Measurements from ENCODE around the gene TTC38. TPM values are rescaled to one million over a fixed set of nuclear protein-coding genes. Genes with fewer than 3 reads are reported as not detected.

The TTC38 gene
- total RNA-seq, 1 donor from 2014 or later, result 16.1 TPM

DNA sequence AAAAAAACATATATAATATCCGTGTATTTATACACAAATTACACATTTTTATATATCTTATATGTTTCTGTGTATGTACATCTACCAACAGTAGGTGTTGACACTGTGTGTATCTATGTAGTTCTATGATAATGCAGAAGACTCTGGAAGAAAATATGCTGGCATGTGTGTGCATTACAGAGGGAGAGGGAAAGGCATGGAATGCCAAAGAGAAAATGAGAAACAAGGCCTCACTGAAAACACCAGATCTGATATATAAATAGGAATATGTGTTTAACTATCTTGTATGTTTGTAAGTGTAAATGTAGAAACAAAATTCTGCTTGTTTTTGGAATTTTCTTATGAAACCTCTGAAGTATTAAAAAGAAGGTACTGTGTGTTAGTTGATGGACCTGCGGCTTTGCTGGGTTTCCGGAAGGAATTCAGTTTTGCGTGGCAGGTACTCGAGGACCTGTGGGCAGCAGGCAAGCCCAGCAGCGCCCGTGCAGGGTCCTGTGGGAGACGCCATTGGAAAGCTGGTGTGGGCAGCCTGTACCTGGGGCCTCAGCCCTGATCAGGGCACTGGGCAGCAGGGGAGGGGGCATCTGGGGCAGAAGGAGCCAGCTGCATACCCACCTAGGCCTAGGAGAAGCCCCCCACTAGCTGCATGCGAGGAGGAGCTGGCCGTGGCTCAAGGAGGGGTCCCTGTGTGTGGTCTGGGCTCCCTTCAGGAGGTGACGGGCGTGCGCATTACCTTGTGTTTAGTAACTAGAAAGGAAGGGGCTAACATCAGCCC is 60.1 kb downstream of the TTC38 start:
- H3K9me3 ChIP-seq (ENCODE audit: insufficient read depth, low read depth, low read length), result no peaks in the 10 kb centered on the region
- DNase-seq (ENCODE audit: low read depth), result no peak
- H3K4me1 ChIP-seq (ENCODE audit: insufficient read depth, low read length), result no peaks in the 10 kb centered on the region
- H3K79me2 ChIP-seq (ENCODE audit: insufficient read depth, low read length), result no peaks in the 10 kb centered on the region
- no peaks in the 10 kb centered on the region for H3K27me3 ChIP-seq (ENCODE audit: insufficient read depth, low read length)
- Mint-ChIP-seq H3K9me3 (ENCODE audit: unreplicated experiment) (no peaks in the 10 kb centered on the region), H3K4me1 (ENCODE audit: low read depth, unreplicated experiment) (peaks cover 8% of the 10 kb centered on the region), H3K36me3 (ENCODE audit: low read depth, unreplicated experiment) (peaks cover 1% of the 10 kb centered on the region), H3K4me3 (ENCODE audit: unreplicated experiment) (no peak overlapping the region), H3K27me3 (ENCODE audit: low read depth, unreplicated experiment) (peaks cover 3% of the 10 kb centered on the region), H3K27ac (ENCODE audit: unreplicated experiment) (no peak overlapping the region)
- no peak overlapping the region for H3K4me3 ChIP-seq (ENCODE audit: insufficient read depth, low read depth, low read length)
- FAIRE-seq, result no peak
- H3K27ac ChIP-seq (ENCODE audit: low read depth, low read length), result no peak overlapping the region
- H2AFZ ChIP-seq (ENCODE audit: low read depth, low read length), result no peak overlapping the region
- H3K9ac ChIP-seq (ENCODE audit: low read length), result no peak overlapping the region
- no peaks in the 10 kb centered on the region for H4K20me1 ChIP-seq (ENCODE audit: insufficient read depth, low read length)
- no peak for TF ChIP-seq EZH2 (IDR thresholded peaks at IDR 0.05; ENCODE audit: insufficient read depth, low read length)
- TF ChIP-seq, protein P1, sequence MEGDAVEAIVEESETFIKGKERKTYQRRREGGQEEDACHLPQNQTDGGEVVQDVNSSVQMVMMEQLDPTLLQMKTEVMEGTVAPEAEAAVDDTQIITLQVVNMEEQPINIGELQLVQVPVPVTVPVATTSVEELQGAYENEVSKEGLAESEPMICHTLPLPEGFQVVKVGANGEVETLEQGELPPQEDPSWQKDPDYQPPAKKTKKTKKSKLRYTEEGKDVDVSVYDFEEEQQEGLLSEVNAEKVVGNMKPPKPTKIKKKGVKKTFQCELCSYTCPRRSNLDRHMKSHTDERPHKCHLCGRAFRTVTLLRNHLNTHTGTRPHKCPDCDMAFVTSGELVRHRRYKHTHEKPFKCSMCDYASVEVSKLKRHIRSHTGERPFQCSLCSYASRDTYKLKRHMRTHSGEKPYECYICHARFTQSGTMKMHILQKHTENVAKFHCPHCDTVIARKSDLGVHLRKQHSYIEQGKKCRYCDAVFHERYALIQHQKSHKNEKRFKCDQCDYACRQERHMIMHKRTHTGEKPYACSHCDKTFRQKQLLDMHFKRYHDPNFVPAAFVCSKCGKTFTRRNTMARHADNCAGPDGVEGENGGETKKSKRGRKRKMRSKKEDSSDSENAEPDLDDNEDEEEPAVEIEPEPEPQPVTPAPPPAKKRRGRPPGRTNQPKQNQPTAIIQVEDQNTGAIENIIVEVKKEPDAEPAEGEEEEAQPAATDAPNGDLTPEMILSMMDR (IDR thresholded peaks at IDR 0.05; ENCODE audit: insufficient read depth, low read depth, low read length), result no peak
- peaks cover 7% of the 10 kb centered on the region for H3K36me3 ChIP-seq (ENCODE audit: insufficient read depth, low read length)
- no peak overlapping the region for H3K4me2 ChIP-seq (ENCODE audit: low read length)

GRCh38 chr22:46328797-46329196 is 61.0 kb downstream of the TTC38 start:
- peaks cover 3% of the 10 kb centered on the region for H3K27me3 Mint-ChIP-seq (ENCODE audit: low read depth, unreplicated experiment)
- H3K4me1 Mint-ChIP-seq (ENCODE audit: low read depth, unreplicated experiment), result peaks cover 8% of the 10 kb centered on the region
- H4K20me1 ChIP-seq (ENCODE audit: insufficient read depth, low read length), result no peaks in the 10 kb centered on the region
- no peaks in the 10 kb centered on the region for H3K79me2 ChIP-seq (ENCODE audit: insufficient read depth, low read length)
- no peak overlapping the region for H2AFZ ChIP-seq (ENCODE audit: low read depth, low read length)
- no peak for DNase-seq (ENCODE audit: low read depth)
- TF ChIP-seq, protein P1 (IDR thresholded peaks at IDR 0.05; ENCODE audit: insufficient read depth, low read depth, low read length), result no peak
- TF ChIP-seq EZH2 (IDR thresholded peaks at IDR 0.05; ENCODE audit: insufficient read depth, low read length), result no peak
- H3K27me3 ChIP-seq (ENCODE audit: insufficient read depth, low read length), result no peaks in the 10 kb centered on the region
- peaks cover 1% of the 10 kb centered on the region for H3K36me3 Mint-ChIP-seq (ENCODE audit: low read depth, unreplicated experiment)
- H3K9me3 ChIP-seq (ENCODE audit: insufficient read depth, low read depth, low read length), result no peaks in the 10 kb centered on the region
- H3K4me3 Mint-ChIP-seq (ENCODE audit: unreplicated experiment), result no peak overlapping the region
- no peak overlapping the region for H3K27ac ChIP-seq (ENCODE audit: low read depth, low read length)
- no peak overlapping the region for H3K9ac ChIP-seq (ENCODE audit: low read length)
- H3K36me3 ChIP-seq (ENCODE audit: insufficient read depth, low read length), result peaks cover 7% of the 10 kb centered on the region
- H3K4me1 ChIP-seq (ENCODE audit: insufficient read depth, low read length), result no peaks in the 10 kb centered on the region
- no peak overlapping the region for H3K4me2 ChIP-seq (ENCODE audit: low read length)
- H3K4me3 ChIP-seq (ENCODE audit: insufficient read depth, low read depth, low read length), result no peak overlapping the region
- H3K27ac Mint-ChIP-seq (ENCODE audit: unreplicated experiment), result no peak overlapping the region
- FAIRE-seq, result no peak
- no peaks in the 10 kb centered on the region for H3K9me3 Mint-ChIP-seq (ENCODE audit: unreplicated experiment)

GRCh38 chr22:46329616-46330015 is 61.8 kb downstream of the TTC38 start:
- Histone ChIP-seq H3K27ac (ENCODE audit: low read depth, low read length) (no peak overlapping the region), H3K79me2 (ENCODE audit: insufficient read depth, low read length) (no peaks in the 10 kb centered on the region), H3K4me1 (ENCODE audit: insufficient read depth, low read length) (no peaks in the 10 kb centered on the region), H3K4me2 (ENCODE audit: low read length) (no peak overlapping the region), H4K20me1 (ENCODE audit: insufficient read depth, low read length) (no peaks in the 10 kb centered on the region), H3K9ac (ENCODE audit: low read length) (no peak overlapping the region), H3K36me3 (ENCODE audit: insufficient read depth, low read length) (peaks cover 6% of the 10 kb centered on the region), H3K4me3 (ENCODE audit: insufficient read depth, low read depth, low read length) (no peak overlapping the region), H3K27me3 (ENCODE audit: insufficient read depth, low read length) (no peaks in the 10 kb centered on the region), H2AFZ (ENCODE audit: low read depth, low read length) (no peak overlapping the region), H3K9me3 (ENCODE audit: insufficient read depth, low read depth, low read length) (no peaks in the 10 kb centered on the region)
- no peak for FAIRE-seq
- Mint-ChIP-seq H3K9me3 (ENCODE audit: unreplicated experiment) (no peaks in the 10 kb centered on the region), H3K4me1 (ENCODE audit: low read depth, unreplicated experiment) (peaks cover 8% of the 10 kb centered on the region), H3K36me3 (ENCODE audit: low read depth, unreplicated experiment) (peaks cover 1% of the 10 kb centered on the region), H3K27ac (ENCODE audit: unreplicated experiment) (no peak overlapping the region), H3K4me3 (ENCODE audit: unreplicated experiment) (no peak overlapping the region), H3K27me3 (ENCODE audit: low read depth, unreplicated experiment) (peaks cover 3% of the 10 kb centered on the region)
- TF ChIP-seq, protein P1 (IDR thresholded peaks at IDR 0.05; ENCODE audit: insufficient read depth, low read depth, low read length), result no peak
- no peak for TF ChIP-seq EZH2 (IDR thresholded peaks at IDR 0.05; ENCODE audit: insufficient read depth, low read length)
- DNase-seq (ENCODE audit: low read depth), result no peak

All from astrocyte (in vitro differentiated cells and primary cell).